NCI-H2081 treated with DMSO at 0.1 percent for 48 hours (cell line): Measurements from ENCODE around the gene RACGAP1.

Source experiments
- DNase-seq: peaks from one replicate; lab custom pipeline; 2025; lab: John Stamatoyannopoulos, UW

RACGAP1 gene

DNA sequence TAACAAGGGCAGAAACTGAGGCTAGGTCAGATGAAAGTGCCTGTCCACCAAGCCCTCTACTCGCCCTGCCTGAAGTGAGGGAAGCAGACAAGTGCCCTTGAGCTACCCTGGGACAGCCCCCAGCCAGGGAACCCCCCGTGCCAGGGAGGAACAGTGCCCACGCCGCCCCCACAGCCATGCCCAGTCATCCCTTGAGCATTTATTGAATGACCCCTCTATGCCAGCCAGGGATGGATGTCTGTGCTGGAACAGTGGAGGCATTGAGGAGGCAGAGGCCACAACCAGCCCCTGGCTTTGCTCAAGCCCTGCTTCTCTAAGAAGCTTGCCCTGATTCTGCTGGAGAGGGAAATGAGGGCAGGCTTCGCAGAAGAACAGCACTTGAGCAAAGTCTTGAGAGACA lies 56.3 kb downstream of the RACGAP1 start:
- no peak for DNase-seq

DNA sequence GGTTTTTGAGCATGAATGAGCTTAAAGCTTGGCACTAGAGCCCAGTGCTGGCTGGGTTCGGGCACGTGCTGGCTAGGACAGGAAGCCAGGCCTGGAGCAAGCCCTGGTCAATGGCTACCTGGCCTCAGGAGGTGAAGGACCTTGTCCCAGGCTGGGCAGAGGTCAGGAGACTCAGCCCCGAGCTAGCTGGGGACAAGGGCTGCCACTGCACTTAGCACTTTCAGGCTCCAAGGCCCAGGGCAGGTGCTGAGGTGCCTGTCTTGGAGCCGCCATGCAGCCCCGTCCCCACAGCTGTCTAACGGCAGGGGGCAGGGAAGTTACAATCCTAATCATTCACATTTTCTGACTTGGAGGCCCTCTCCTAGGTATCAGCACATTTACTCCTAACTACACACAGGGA lies 56.8 kb downstream of the RACGAP1 start:
- no peak for DNase-seq

DNA sequence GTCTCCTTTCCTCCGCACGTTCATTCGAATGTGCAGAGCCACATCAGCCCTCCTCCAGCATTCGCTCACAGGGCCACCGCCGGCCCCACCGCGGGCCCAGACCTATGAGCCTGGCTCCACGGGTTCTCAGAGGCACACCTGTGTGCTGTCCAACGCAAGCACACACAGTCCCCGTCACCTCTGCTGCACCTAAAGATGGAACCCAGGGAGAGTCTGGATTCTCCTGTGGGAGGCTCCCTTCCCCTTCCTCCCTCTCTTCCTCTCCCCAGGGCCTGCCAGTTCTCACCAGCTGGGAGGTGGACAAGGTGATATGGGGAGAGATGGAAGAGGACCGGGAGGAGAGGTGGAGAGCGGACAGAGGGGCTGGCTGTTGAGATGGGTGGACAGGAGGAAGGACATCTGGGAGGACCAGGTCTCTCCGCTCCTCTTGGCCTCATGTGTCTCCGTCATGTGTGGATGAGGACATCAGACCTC lies 57.5 kb downstream of the RACGAP1 start:
- no peak for DNase-seq

DNA sequence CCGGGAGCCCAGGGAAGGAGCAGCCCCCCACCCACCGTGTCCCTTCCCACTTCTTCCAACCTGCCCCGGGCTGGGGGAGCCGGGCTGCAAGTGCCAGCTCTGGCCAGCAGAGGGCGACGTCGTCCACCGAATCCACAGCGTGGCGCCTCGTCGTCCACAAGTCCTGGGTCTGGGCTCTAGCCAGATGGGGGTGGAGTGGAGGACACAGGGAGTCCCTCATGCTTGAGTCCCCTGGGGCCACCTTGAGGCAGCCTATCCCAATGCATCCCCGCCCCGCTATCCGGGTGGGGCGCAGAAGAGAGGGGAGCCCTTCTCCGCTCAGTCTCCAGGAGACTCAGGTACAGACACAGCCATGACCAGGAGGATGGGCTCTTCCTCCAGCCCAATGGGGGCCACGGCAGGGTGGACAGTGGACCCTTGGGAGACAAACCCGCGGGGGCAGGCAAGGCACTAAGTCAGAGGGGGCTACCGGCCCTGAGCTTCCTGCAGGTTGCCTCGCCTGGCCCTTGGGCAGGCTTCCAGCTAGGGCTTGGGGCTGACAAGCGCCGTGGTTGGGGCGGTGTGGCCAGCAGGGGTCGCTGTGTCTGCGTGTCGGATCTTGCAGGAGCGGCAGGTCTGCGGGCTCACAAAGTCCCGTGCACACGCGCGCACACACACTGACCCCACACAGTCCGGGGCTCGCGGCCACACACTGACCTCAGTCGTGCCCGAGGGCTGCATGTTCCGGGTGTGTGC lies 58.1 kb downstream of the RACGAP1 start:
- DNase-seq: peak; percentile 36

DNA sequence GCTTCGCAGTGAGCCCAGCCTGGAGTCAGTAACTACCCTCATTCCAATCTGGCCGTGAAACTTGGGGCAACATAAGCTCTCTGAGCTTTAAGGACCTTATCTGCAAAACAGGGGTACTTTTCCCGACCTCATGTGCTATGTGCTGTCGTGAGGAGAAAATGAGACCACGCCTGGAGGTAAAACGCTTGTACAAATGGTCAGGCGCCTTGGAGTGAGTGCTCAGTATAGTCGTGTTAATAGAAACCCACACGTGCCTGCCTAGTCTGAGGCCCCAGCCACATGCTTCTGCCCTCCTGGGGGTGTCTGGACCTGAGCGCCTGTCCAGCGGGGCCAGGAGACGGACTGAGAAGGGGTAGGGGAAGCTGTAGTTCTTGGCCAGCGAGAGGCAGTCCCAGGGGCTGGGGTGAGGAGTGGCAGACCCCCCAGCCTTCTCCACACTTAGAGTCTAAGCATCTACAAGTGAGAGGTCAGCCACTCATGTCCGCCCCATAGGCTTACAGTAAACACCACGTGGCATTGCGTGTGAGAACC lies 58.7 kb downstream of the RACGAP1 start:
- no peak for DNase-seq

DNA sequence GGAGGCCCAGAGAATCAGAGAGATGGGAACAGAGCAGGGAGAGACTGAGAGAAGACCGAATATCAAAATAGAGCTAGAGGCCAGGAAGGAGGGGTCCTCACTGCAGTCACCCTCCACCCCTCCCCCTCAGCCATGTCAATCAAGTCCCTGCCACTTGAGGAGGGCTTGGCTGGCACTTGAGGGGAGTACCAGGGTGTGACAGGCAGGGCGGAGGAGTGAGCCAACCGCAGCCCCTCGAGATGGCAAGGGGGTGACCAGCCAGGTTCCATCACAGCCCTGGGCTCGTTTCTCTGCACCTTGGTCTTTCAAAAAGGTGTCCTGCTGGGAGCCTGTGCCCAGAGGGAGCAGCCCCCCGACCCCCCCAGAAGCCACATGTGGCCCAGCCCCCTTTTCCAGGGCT lies 59.5 kb downstream of the RACGAP1 start:
- no peak for DNase-seq

DNA sequence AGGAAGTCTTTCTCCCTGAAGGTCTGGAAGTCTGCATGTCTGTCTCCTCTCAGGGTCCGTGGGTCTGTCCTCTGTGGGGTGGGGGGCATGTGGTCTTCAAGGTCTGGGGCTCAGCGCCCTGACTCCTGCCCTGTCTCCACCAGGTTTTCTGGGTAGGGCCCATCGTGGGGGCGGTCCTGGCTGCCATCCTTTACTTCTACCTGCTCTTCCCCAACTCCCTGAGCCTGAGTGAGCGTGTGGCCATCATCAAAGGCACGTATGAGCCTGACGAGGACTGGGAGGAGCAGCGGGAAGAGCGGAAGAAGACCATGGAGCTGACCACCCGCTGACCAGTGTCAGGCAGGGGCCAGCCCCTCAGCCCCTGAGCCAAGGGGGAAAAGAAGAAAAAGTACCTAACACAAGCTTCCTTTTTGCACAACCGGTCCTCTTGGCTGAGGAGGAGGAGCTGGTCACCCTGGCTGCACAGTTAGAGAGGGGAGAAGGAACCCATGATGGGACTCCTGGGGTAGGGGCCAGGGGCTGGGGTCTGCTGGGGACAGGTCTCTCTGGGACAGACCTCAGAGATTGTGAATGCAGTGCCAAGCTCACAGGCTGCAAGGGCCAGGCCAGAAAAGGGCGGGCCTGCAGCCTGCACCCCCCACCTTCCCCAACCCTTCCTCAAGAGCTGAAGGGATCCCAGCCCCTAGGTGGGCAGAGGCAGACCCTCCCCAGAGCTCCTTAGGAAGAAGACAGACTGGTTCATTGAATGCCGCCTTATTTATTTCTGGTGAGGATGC lies 60.3 kb downstream of the RACGAP1 start:
- DNase-seq: no peak

DNA sequence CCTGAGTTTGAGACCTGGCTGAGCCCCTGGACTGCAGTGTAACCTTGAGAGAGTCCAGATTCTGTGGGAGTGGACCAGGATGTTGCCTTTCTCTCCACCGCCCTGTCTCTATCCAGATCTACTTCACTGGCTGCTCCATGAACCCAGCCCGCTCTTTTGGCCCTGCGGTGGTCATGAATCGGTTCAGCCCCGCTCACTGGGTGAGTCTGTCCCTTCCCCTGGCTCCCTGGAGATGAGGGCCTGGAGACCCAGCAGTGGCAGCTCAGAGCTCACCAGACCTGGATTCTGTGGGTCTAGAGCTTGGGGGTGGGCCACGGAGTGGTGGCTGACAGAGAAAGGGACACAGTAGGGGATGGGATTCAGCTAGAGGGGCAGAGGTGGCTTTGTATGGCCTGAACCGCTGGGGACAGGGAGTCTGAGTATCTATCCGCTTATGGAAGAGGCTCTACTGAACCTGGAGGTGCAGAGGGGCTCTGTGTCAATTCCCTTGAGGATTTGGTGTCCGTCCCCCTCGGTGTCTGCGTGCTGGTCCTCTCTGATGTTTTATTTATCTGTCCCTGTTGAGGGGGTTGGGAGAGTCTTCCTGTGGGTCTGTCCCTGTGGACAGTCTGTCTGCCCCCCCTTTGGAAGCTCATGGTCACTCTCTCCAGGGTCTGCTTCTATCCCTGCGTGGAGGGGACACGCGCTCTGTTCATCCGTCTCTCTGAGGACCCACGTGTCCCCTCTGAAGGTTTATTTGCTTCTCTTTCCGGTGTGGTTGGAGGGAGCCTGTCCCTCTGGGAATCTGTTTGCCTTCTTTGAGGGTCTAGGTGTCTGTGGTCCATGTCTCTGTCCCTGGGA lies 61.1 kb downstream of the RACGAP1 start:
- no peak for DNase-seq

DNA sequence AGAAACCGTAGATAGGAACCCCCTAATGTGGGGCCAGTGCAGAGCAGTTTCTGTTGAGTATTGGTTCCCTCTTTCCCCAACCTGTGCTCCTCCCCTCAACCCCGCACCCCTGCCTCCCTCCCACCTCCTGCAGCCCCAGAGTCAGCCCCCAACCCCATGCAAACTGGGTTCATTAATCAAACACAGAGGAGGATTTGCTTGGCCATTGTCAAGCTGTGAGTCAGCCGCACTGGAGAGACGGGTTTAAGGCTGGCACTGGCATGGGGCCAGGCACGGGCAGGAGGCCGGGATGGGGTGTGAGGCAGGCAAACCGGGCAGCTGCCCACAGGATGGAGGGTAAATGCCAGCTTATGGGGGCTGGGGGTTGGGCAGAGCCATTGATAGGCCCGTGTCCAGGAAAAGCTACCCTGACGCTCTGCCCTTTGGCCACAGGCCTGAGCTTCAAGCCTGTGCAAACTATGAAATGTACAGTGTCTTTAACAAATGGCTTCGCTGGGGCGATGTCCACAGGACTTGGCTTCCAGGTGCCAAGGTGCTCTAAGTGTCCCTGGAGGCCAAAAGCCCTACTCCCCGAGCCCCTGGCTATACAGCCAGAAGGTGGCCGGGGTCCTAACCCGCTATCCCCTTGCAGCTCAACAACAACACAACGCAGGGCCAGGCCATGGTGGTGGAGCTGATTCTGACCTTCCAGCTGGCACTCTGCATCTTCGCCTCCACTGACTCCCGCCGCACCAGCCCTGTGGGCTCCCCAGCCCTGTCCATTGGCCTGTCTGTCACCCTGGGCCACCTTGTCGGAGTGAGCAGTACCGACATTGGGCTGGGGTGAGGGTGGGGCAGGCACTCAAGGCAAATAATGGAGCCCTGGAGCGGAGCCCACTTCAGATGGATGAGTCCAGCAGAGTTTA lies 62.2 kb downstream of the RACGAP1 start:
- no peak for DNase-seq

DNA sequence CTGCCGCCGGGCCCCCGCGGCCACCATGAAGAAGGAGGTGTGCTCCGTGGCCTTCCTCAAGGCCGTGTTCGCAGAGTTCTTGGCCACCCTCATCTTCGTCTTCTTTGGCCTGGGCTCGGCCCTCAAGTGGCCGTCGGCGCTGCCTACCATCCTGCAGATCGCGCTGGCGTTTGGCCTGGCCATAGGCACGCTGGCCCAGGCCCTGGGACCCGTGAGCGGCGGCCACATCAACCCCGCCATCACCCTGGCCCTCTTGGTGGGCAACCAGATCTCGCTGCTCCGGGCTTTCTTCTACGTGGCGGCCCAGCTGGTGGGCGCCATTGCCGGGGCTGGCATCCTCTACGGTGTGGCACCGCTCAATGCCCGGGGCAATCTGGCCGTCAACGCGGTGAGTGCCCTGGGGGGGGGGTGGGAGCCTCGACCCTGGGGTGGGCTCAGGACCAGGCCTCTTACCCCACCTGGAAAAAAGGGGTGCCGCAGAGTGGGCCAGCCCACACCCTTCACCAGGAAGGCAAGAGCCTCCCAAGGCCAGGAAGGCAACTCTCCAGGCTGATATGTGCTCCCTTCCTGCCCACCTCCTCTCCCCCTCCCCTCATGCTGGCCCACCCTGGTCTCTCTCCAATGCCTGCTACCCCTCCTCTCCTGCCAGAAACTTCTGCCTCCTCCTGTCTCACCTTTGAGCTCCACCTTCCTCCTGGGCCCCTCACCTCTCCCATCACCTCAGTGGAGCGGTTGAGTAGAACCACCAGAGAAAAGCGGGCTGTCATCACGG lies 63.1 kb downstream of the RACGAP1 start:
- no peak for DNase-seq

DNA sequence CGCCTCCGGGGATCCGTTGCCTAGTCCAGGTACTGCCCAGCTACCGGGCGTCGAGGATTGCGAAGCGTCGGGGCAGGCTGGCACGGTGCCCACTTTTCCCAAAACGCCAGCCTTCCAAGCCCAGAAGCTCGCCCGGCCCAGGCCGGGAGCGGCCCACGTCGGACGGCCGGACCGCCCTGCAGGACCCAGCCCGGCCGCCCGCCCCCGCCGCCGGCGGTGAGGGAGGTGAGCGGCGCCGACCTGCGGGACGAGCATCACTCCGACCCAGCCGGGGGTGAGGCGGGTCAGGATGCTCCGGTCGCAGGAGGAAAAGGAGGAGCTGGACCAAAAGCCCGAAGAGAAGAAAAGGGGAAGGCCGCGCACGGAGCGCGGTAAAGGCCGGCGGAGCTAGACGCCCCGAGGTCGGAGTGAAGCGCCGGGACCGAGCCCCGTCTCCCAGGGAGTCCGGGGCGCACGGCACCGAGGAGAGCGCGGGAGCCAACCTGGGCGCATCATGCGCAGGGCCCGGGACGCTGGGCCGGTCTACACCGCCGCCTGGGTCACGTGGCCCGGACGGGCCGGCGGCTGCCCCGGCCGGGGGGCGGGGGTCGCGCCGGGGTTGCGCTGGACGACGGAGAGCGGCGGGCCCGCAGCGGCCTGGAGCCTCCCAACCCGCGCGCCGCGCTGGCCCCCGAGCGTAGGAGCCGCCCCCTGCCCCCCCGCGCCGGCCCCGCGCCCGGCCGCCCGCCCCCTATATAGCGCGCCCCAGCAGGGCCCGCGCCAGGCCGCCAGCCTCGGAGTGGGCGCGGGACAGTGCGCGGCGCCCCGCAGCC lies 64.0 kb downstream of the RACGAP1 start, which contains the start of gene AQP5:
Gene AQP5 (plus strand): TSS at position 762 of the 812 bp plus-strand sequence. CDS start 146 bp downstream, outside the sequence.
- no peak for DNase-seq

DNA sequence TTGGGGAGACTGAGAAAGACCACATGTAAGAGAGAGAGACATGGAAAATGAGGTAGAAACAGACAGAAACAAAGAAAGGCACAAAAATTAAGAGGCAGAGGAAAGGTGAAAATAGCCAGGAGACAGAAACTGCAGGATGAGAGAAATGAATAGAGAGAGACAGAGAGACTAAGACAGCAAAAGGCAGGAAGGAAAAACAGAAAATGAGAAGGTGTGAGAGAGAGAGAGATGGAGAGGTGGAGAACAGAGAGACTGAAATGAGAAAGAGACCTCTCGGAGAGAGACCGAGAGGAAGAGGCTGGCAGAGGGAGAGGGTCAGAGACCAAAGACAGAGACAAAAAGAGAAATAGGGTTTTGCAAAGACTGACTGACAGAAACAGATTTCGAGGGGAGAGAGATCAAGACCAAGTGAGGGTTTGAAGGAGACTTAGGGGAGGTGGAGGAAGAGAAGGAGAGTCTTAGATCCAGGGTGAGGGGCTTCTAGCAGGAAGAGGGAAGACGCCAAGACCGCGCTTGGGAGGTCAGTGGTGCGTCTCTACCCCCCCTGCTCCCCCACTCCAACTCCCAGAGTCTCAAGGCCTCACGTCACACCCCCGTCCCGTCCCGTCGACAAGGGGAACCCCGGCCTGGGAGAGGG lies 64.7 kb downstream of the RACGAP1 start:
- DNase-seq: no peak

DNA sequence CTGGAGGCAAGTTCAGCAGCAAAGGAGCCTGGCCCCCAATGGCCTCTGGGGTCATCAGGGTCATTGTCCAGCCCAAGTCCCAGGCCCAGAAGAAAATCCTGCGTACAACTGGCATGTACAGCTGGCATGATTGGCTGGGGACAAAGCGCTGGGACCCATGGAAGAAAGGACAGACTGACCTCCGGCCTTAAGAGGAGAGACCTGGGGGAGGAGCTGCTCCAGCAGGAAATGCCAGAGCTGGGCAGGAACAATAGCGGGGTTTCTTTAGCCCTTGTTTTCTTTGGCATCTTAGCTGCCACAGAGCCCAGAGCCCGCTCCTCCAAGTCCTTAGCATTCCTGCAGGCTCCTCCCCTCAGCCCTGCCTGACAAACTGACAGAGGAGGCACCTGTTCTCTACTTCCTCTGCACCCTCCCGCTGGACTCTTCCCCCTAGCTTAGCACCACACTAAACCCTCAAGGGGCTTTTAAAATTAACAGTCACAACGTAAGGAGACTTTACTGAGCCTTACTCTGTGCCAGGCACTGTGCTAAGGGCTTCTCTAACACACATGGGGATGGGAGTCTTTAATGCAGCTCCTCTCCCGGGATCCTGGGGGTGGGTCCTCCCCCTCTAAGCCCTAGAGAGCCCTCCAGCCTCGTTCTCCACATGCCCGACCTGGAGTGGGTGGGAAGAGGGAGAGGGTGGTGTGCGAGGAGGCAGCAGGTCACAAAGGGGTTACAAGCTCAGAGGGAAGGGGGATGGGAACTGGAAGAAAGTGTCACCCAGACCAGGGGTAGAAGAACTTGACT lies 65.4 kb downstream of the RACGAP1 start:
- DNase-seq: no peak

DNA sequence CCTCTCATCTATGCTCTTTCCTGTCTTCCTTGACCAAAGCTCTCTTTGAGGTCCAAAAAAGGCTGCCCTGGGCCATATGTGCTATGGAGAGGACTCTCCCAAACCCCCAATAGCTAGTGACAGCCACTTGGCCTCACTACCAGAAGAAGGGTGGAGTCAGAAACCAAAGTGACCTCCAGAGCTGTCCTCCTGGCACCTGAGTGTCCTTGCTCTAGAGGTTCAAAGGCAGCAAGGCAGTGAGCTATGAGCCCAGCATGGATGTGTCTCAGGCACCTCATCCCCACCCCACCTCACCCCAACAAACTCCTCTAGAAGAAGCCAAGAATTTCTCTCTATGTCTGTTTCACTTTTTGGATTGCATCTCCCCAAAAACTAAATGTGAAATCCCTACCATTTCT lies 67.7 kb downstream of the RACGAP1 start:
- DNase-seq: no peak

DNA sequence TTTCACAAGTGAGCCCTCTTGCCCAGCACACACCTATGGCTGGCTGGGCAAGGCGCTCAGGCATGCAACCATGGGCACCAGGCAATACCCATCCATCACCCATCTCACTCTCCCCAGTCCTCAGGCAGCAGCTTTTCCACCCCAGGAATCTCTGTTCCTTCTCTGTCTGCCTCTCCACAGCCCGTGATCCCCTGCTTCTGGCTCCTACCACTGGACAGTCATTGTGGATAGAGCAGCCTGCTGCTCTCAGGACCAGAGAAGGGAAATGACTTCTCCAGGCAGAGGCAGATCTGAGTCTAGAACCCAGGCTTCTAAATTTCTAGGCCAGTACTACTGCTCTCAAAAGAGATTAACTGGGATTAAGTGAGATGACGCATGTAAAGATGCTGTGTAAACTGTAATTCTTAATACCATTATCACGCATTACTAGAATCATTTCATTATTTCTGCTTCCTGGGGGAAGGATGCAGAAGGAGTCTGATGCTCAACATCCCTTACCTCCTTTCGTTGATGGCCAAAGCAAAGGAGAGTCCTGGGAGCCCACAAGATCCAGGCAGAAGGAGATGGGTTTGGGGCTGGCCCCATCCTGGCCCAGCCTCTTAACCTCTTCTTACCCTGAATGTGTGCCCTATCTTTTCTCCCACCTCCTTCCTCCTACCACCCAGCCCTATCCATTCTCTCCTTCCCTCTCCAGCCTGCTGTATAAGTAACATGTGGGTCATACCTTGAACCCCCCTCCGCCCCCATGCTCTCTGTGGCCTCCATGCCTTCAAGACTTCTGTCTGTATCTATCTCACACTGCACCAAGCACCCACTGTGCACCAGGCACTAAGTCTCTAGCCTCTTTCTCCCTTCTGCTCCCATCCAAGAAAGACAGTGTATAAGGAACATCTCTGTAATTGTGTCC lies 68.4 kb downstream of the RACGAP1 start:
- no peak for DNase-seq

DNA sequence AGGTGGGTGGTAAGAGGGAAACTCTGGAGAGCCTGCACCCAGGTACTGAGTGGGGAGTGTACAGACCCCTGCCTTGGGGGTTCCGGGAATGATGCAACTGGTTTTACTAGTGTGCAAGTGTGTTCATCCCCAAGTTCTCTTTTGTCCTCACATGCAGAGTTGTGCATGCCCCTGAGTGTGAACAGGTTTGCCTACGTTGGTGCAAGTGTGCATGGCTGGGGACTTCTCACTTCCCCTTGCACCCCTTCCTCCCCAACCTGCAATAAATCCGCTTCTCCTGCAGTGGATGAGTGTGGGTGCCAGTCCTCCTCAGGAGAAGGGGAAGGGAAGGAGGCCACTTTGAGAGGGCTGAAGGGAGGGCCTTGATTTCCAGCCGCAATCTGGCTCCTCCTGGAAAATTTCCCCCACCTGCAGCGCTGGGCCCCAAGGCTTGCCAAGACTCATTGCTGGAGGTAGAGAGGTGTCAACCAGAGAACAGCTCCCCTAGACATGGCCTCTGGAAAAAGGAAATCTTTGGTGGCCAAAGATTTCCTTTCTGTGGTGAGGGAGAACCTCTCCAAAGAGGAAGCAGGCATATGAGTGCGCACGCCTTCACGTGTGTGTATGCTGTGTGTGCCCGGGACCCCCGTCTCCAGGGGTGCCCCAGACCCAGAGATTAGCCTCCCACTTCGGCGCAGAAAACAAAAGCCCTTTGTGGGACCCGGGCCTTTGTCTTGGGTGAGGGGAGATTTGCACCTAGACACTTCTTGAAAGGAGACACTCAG lies 69.2 kb downstream of the RACGAP1 start:
- DNase-seq: no peak
